DND-41 (cell line): Measurements from ENCODE around the gene SMTNL1.

Experiments used
- CTCF ChIP-seq: IDR thresholded peaks from 2 replicates; pipeline ENCODE4 v1.5.1; 2012; ENCODE audit warnings: borderline replicate concordance, low read length, moderate library complexity, mild to moderate bottlenecking; ENCODE audit not compliant: poor library complexity, severe bottlenecking; ENCODE audit errors: extremely low read depth
- EZH2 ChIP-seq: IDR thresholded peaks from 3 replicates; pipeline ENCODE4 v1.6.1; 2012; ENCODE audit warnings: borderline replicate concordance, low read depth, mild to moderate bottlenecking, moderate library complexity, low read length, inconsistent platforms; ENCODE audit not compliant: severe bottlenecking

- TF ChIP-seq EZH2 (no peak), CTCF (no peak)
Measured at GRCh38 chr11:57511741-57512430, 25.5 kb upstream of the SMTNL1 start.
